ENCODE results near the gene TMEM221. TPM values are rescaled to one million over a fixed set of nuclear protein-coding genes. Genes with fewer than 3 reads are reported as not detected.
A peak's percentile ranks its signal among the peaks of the same experiment; 100 is the strongest.

TMEM221 gene
- total and polyA plus RNA-seq, 2 experiments from 2014 or later: 1.0 to 2.5 TPM

DNA sequence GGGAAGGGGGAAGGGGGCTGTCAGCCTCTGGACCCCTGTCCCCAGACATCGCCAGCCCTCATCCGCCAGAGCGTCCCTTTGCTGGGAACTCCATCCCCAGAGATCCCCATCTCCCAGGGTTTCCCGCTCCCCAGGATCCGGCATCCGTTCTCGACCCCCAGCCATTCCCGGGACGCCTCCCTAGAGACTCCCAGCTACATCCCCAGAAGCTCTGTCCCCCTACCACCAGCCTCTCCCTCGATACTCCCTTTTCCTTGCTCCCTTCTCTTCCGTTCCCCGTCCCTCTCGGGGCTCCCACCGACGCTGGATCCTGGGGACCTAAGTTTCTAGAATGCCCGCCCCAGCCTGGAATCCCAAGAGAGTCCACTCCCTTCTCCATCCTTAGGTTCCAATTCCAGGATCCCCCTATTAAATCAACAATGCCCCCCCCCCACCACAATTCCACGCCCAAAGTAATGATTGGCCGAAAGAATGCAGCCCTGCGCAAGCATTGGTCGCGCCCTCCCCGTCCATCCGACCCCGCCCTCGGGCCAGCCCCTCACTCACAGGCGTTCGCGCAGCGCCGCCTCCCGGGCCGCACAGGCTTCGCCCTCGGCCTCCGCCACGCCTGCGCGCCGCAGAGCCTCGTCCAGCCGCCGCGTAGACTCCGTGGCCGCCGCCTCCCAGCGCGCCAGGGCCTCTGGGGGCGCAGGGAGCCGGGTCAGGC is 57.6 kb downstream of the TMEM221 start:
- Histone ChIP-seq H3K9me3 (ENCODE audit: low read depth) (no peaks in the 10 kb centered on the region), H3K4me2 (peak overlapping the region; percentile 92), H3K4me3 (peak overlapping the region; percentile 31), H3K36me3 (replicated peaks; ENCODE audit: insufficient read depth, low read depth) (no peaks in the 10 kb centered on the region), H2AFZ (peak overlapping the region; percentile 68), H3K27me3 (peaks cover 9% of the 10 kb centered on the region), H4K20me1 (ENCODE audit: insufficient read depth, poor library complexity, severe bottlenecking) (no peaks in the 10 kb centered on the region), H3K9me2 (replicated peaks; ENCODE audit: insufficient read depth) (no peaks in the 10 kb centered on the region), H3K27ac (no peak overlapping the region), H3K4me1 (ENCODE audit: insufficient read depth) (peaks cover 5% of the 10 kb centered on the region), H3K79me2 (no peaks in the 10 kb centered on the region)
- WGBS (ENCODE audit: low lambda C conversion rate, missing lambda C conversion rate): 2% methylated on average over 34 of the region's 50 CpGs
- TF ChIP-seq CTCF (IDR thresholded peaks at IDR 0.05; ENCODE audit: poor library complexity) (peak; percentile 70), EZH2phosphoT487 (IDR thresholded peaks at IDR 0.05; ENCODE audit: low read depth, severe bottlenecking, unreplicated experiment) (no peak), EZH2 (IDR thresholded peaks at IDR 0.05; ENCODE audit: borderline replicate concordance) (no peak)
- peak; percentile 97 for DNase-seq (ENCODE audit: low spot score)

GRCh38 chr19:17389957-17390664 is 58.4 kb downstream of the TMEM221 start:
- WGBS (ENCODE audit: low lambda C conversion rate, missing lambda C conversion rate): 14% methylated on average over 19 of the region's 37 CpGs
- Histone ChIP-seq H3K36me3 (replicated peaks; ENCODE audit: insufficient read depth, low read depth) (no peaks in the 10 kb centered on the region), H3K4me1 (ENCODE audit: insufficient read depth) (peaks cover 5% of the 10 kb centered on the region), H3K9me3 (ENCODE audit: low read depth) (no peaks in the 10 kb centered on the region), H3K79me2 (no peaks in the 10 kb centered on the region), H3K4me3 (peak overlapping the region; percentile 29), H4K20me1 (ENCODE audit: insufficient read depth, poor library complexity, severe bottlenecking) (no peaks in the 10 kb centered on the region), H3K27ac (no peak overlapping the region), H3K27me3 (peaks cover 9% of the 10 kb centered on the region), H3K4me2 (peak overlapping the region; percentile 92), H2AFZ (peak overlapping the region; percentile 68), H3K9me2 (replicated peaks; ENCODE audit: insufficient read depth) (no peaks in the 10 kb centered on the region)
- TF ChIP-seq CTCF (IDR thresholded peaks at IDR 0.05; ENCODE audit: poor library complexity) (no peak), EZH2phosphoT487 (IDR thresholded peaks at IDR 0.05; ENCODE audit: low read depth, severe bottlenecking, unreplicated experiment) (no peak), EZH2 (IDR thresholded peaks at IDR 0.05; ENCODE audit: borderline replicate concordance) (no peak)
- DNase-seq (ENCODE audit: low spot score): no peak

GRCh38 chr19:17389288-17389687 is 59.2 kb downstream of the TMEM221 start:
- peaks cover 5% of the 10 kb centered on the region for H3K4me1 ChIP-seq (ENCODE audit: insufficient read depth)
- H3K4me3 ChIP-seq: no peak overlapping the region
- peaks cover 9% of the 10 kb centered on the region for H3K27me3 ChIP-seq
- H3K79me2 ChIP-seq: no peaks in the 10 kb centered on the region
- no peaks in the 10 kb centered on the region for H3K9me2 ChIP-seq (replicated peaks; ENCODE audit: insufficient read depth)
- no peak overlapping the region for H2AFZ ChIP-seq
- H3K4me2 ChIP-seq: no peak overlapping the region
- H4K20me1 ChIP-seq (ENCODE audit: insufficient read depth, poor library complexity, severe bottlenecking): no peaks in the 10 kb centered on the region
- 67% methylated on average over 1 of the region's 1 CpG for WGBS (ENCODE audit: low lambda C conversion rate, missing lambda C conversion rate)
- H3K9me3 ChIP-seq (ENCODE audit: low read depth): no peaks in the 10 kb centered on the region
- no peaks in the 10 kb centered on the region for H3K36me3 ChIP-seq (replicated peaks; ENCODE audit: insufficient read depth, low read depth)
- no peak for DNase-seq (ENCODE audit: low spot score)
- TF ChIP-seq EZH2phosphoT487 (IDR thresholded peaks at IDR 0.05; ENCODE audit: low read depth, severe bottlenecking, unreplicated experiment) (no peak), CTCF (IDR thresholded peaks at IDR 0.05; ENCODE audit: poor library complexity) (no peak), EZH2 (IDR thresholded peaks at IDR 0.05; ENCODE audit: borderline replicate concordance) (no peak)
- H3K27ac ChIP-seq: no peak overlapping the region
